ENCODE data around the gene THAP4.

THAP4 gene

GRCh38 chr2:241652142-241652541 is 15.2 kb upstream of the THAP4 start:
- TF ChIP-seq CTCF (IDR thresholded peaks at IDR 0.05; ENCODE audit: control insufficient read depth, insufficient read depth, low read depth, low read length, missing control alignments): no peak
- DNase-seq (ENCODE audit: low read depth): no peak
- H3K4me3 ChIP-seq (ENCODE audit: control insufficient read depth, low read depth, low read length): no peak overlapping the region

- no peak overlapping the region for H3K4me3 ChIP-seq (ENCODE audit: control insufficient read depth, low read depth, low read length)
- DNase-seq (ENCODE audit: low read depth): no peak
- no peak for TF ChIP-seq CTCF (IDR thresholded peaks at IDR 0.05; ENCODE audit: control insufficient read depth, insufficient read depth, low read depth, low read length, missing control alignments)
These were observed 13.0 kb upstream of the THAP4 start for GRCh38 chr2:241649927-241650326.

GRCh38 chr2:241649404-241649803 is 12.4 kb upstream of the THAP4 start:
- no peak overlapping the region for H3K4me3 ChIP-seq (ENCODE audit: control insufficient read depth, low read depth, low read length)
- no peak for DNase-seq (ENCODE audit: low read depth)
- no peak for TF ChIP-seq CTCF (IDR thresholded peaks at IDR 0.05; ENCODE audit: control insufficient read depth, insufficient read depth, low read depth, low read length, missing control alignments)

- TF ChIP-seq CTCF (IDR thresholded peaks at IDR 0.05; ENCODE audit: control insufficient read depth, insufficient read depth, low read depth, low read length, missing control alignments): no peak
- DNase-seq (ENCODE audit: low read depth): no peak
- no peak overlapping the region for H3K4me3 ChIP-seq (ENCODE audit: control insufficient read depth, low read depth, low read length)
These were observed 11.5 kb upstream of the THAP4 start for GRCh38 chr2:241648453-241648852.

GRCh38 chr2:241645915-241646645 is 9.1 kb upstream of the THAP4 start:
- no peak for DNase-seq (ENCODE audit: low read depth)
- TF ChIP-seq CTCF (IDR thresholded peaks at IDR 0.05; ENCODE audit: control insufficient read depth, insufficient read depth, low read depth, low read length, missing control alignments): no peak
- no peak overlapping the region for H3K4me3 ChIP-seq (ENCODE audit: control insufficient read depth, low read depth, low read length)

- H3K4me3 ChIP-seq (ENCODE audit: control insufficient read depth, low read depth, low read length): no peak overlapping the region
- no peak for DNase-seq (ENCODE audit: low read depth)
- TF ChIP-seq CTCF (IDR thresholded peaks at IDR 0.05; ENCODE audit: control insufficient read depth, insufficient read depth, low read depth, low read length, missing control alignments): no peak
These were observed 8.3 kb upstream of the THAP4 start for GRCh38 chr2:241645056-241645914.

Data from AG09309 (cell line).